ENCODE data around the gene CIRBP.

The CIRBP gene

DNA sequence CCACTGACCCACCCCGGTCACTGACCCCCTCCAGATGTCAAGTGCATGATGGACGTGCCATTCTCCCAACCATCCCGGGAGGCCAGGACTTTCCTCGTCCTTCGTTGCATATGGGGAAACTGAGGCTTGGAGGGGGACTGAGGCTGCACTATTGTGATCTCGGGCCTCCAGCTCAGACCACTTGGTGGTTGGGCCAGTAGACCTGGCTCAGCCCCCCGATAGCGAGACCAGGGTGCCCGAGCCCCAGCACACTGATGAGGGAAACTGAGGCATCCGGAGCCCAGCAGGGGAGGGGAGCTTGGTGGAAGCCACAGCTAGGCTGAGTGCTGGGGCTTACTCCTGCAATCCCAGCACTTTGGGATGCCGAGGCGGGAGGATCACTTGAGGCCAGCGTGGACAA lies 26.9 kb downstream of the CIRBP start:
- TF ChIP-seq, protein P1, sequence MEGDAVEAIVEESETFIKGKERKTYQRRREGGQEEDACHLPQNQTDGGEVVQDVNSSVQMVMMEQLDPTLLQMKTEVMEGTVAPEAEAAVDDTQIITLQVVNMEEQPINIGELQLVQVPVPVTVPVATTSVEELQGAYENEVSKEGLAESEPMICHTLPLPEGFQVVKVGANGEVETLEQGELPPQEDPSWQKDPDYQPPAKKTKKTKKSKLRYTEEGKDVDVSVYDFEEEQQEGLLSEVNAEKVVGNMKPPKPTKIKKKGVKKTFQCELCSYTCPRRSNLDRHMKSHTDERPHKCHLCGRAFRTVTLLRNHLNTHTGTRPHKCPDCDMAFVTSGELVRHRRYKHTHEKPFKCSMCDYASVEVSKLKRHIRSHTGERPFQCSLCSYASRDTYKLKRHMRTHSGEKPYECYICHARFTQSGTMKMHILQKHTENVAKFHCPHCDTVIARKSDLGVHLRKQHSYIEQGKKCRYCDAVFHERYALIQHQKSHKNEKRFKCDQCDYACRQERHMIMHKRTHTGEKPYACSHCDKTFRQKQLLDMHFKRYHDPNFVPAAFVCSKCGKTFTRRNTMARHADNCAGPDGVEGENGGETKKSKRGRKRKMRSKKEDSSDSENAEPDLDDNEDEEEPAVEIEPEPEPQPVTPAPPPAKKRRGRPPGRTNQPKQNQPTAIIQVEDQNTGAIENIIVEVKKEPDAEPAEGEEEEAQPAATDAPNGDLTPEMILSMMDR (IDR thresholded peaks at IDR 0.05; ENCODE audit: insufficient read depth, low read length, missing control alignments) = no peak
- no peak for DNase-seq (ENCODE audit: low read depth, low spot score)
- H3K4me3 ChIP-seq (ENCODE audit: low read depth, low read length) = no peak overlapping the region
- CTCF ChIA-PET = no interaction called here
- POLR2A ChIA-PET = no interaction called here

DNA sequence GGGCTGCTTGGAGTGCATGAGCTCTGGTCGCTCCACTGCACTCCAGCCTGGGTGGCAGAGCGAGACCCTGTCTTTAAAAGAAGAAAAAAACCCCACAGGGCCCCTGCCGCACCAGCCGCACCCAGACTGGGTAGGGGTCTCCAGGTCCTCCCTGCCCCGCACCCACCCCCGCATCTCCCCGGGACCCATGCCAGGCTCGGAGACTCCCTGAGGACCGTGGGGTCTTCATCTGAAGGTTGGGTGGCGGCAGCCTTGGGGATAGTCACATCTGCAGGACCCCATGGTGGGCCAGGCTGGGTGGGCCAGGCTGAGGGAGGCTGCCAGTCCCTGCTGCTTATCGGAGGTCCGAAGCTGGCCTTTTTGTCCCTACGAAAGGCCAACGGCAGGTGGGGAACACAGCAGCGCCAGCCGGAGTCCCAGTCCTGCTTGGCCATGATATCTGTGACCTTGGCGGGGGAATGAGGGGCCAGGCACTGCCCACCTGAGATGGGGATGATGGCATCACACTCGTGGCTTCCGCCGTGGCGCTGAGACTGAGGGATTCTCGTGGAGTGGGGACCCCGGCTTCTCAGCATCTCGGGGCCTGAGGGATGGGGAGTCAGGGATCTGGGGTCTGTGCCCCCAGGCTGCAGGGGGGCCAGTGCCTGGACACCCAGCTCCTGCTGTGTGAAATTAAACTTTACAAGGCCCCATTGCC lies 27.6 kb downstream of the CIRBP start:
- DNase-seq (ENCODE audit: low read depth, low spot score) = no peak
- TF ChIP-seq, protein P1 (IDR thresholded peaks at IDR 0.05; ENCODE audit: insufficient read depth, low read length, missing control alignments) = no peak
- no peak overlapping the region for H3K4me3 ChIP-seq (ENCODE audit: low read depth, low read length)
- ChIA-PET POLR2A (no interaction called here), CTCF (no interaction called here)

DNA sequence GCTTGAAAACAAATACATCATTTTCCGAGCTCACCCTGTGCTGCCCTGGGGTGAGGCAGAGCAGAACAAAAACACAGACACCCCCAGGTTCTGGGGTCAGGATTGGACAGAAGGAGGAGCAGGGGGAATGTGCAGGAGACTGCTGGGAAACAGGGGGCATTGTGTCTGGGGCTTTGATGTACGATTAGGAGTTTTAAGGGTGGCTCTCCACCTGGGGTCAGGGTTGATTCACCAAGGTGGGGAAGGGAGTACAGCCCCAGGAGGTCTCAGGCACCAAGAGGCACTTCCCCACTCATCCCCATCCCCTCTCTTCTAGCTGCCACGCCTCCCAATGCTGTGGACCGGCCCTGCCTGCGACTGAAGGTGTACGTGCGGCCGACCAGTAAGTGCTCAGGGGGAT lies 29.1 kb downstream of the CIRBP start:
- DNase-seq (ENCODE audit: low read depth, low spot score) = no peak
- ChIA-PET POLR2A (no interaction called here), CTCF (interaction anchor here (1.7 kb wide), 1 partner anchor 18 kb away, joined by 5 read pairs; no protein-coding TSS in a partner anchor)
- TF ChIP-seq, protein P1 (IDR thresholded peaks at IDR 0.05; ENCODE audit: insufficient read depth, low read length, missing control alignments) = no peak
- H3K4me3 ChIP-seq (ENCODE audit: low read depth, low read length) = no peak overlapping the region

DNA sequence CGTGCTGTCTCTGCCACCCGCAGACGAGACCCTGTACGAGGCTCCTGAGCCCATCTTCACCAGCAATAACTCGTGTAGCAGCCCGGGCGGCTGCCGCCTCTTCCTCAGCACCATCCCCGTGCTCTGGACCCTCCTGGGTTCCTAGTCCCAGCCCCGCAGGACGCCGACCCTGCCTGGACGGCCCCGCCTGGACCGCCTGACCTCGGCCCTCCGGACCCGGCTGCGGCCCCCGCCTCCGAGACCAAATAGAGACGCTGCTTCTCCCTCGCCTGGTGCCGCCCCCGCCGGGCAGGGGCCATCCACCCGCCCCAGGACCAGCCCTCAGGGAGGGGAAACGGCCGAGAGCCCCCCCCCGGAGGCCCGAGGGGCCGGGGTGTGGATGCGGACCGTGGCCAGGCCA lies 30.7 kb downstream of the CIRBP start:
- ChIA-PET POLR2A (no interaction called here), CTCF (no interaction called here)
- TF ChIP-seq, protein P1 (IDR thresholded peaks at IDR 0.05; ENCODE audit: insufficient read depth, low read length, missing control alignments) = no peak
- no peak for DNase-seq (ENCODE audit: low read depth, low spot score)
- no peak overlapping the region for H3K4me3 ChIP-seq (ENCODE audit: low read depth, low read length)

DNA sequence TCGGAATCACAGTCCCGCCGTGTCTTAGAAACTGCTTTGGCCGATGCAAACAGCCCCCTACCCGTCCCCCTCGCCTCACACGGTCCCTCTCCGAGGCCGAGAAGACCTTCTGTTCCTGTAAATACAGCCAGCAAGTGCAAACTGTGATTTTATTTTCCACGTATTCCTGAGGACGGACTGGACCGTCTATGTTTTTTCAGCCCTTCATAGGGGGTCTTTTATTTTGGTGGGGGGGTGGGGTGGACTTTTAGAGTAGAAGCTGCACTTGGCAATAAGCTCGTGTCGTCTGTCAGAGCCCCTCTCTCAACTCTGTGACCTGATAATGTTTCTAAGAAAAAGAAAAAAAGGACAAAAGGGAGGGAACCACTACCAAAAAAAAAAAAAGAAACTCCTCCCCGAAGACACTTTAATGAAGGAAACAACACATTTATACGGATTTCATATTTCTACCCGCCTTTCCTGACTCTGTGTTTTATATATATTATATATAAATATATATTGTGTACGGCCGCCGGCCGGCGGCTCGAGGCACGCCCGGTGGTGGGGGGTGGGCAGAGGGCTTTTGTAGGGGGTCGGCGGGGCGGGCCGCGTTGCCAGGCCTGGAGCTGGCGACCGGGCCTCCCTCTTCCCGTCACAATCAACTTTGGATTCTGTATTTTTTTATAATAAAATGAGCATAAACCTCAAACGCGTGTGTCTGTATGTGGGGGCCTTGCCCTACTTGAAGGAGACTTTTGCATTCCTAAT lies 31.8 kb downstream of the CIRBP start:
- DNase-seq (ENCODE audit: low read depth, low spot score) = no peak
- ChIA-PET CTCF (interaction anchor here (1.0 kb wide), 1 partner anchor 14 kb away, joined by 8 read pairs; no protein-coding TSS in a partner anchor), POLR2A (no interaction called here)
- TF ChIP-seq, protein P1 (IDR thresholded peaks at IDR 0.05; ENCODE audit: insufficient read depth, low read length, missing control alignments) = no peak
- no peak overlapping the region for H3K4me3 ChIP-seq (ENCODE audit: low read depth, low read length)

DNA sequence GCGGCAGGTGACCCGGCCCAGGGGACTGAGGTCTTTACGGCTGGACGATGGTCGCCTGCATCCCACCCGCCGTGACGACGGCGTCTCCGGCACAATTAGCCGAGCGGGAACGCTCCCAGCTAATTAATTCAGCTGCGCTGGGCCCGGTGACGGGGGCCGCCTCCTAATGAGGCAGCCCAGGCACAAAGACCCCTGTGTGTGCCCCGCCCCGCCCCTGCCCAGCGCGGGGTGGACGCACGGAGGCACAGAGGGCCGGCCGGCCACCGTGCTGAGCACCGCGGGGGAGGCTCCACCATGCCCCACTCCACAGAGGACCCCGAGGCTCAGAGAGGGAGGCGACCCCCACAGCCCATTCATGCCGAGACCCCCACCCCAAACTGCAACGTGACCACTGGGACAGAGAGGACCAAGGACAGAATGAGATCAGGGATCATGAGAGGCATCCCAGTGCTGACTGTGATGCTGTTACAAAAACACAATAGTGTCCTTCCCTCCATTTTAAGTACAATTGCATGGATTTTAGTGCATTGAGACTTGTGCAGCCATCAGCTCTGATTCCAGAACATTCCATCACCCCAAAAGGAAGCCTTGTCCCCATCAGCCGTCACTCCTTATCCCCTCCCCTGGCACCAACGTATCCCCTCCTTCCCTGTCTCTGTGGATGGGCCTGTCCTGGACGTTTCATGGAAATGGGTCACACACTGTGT lies 33.6 kb downstream of the CIRBP start:
- POLR2A ChIA-PET = no interaction called here
- CTCF ChIA-PET = interaction anchor here (2.3 kb wide), 1 partner anchor 13 kb away, joined by 12 read pairs; no protein-coding TSS in a partner anchor
- H3K4me3 ChIP-seq (ENCODE audit: low read depth, low read length) = no peak overlapping the region
- TF ChIP-seq, protein P1 (IDR thresholded peaks at IDR 0.05; ENCODE audit: insufficient read depth, low read length, missing control alignments) = no peak
- DNase-seq (ENCODE audit: low read depth, low spot score) = no peak
